Left lung (tissue), 14 donors: ENCODE measurements around the gene ARID3B. TPM values are rescaled to one million over a fixed set of nuclear protein-coding genes. Genes with fewer than 3 reads are reported as not detected.

Experiments
- ATAC-seq: fragments of 200-7000 bp; cut with Tn5 transposase; one replicate; pipeline ENCODE4 v1.9.1; 2020; ENCODE audit warnings: moderate library complexity
- DNase-seq, 4 donors: peaks; one replicate each; pipeline ENCODE4 v3.0.0-alpha.2; 2013 to 2020
- H3K27ac ChIP-seq, 2 donors: fragments of 200-600 bp; sonication (generic) in 1 of 2; one replicate each; pipeline versions ENCODE4 v1.5.0 to v1.8.0; 2020 to 2021
- H3K27me3 ChIP-seq, 2 donors: fragments of 200-600 bp; sonication (generic) in 1 of 2; one replicate each; pipeline versions ENCODE4 v1.5.0 to v1.8.0; 2020 to 2021
- H3K36me3 ChIP-seq, 2 donors: fragments of 200-600 bp; sonication (generic) in 1 of 2; one replicate each; pipeline versions ENCODE4 v1.5.0 to v1.8.0; 2020 to 2021
- H3K4me1 ChIP-seq, 2 donors: fragments of 200-600 bp; one replicate each; pipeline ENCODE4 v1.8.0; 2021
- H3K4me3 ChIP-seq, 2 donors: fragments of 200-600 bp; sonication (generic) in 1 of 2; one replicate each; pipeline versions ENCODE4 v1.5.0 to v1.8.0; 2020 to 2021; ENCODE audit warnings: mild to moderate bottlenecking in 1 of 2
- H3K9me3 ChIP-seq, 2 donors: fragments of 200-600 bp; sonication (generic) in 1 of 2; one replicate each; pipeline versions ENCODE4 v1.5.0 to v1.8.0; 2020 to 2021
- intact Hi-C, 2 donors: fragments of 100-400 bp; cut with DNase I; formaldehyde crosslinking; loops; one replicate each; pipeline versions ENCODE4 v1.11.2 to v1.14.2; 2022
- long read RNA-seq, 12 donors: library from polyadenylated mRNA in 2 of 12; unstranded in 2 of 12; transcript quantifications; one replicate each; pipeline ENCODE4 v2.0.0 and lab custom pipeline, GENCODE V29; 2019 to 2026
- polyA plus RNA-seq, 6 donors: library from polyadenylated mRNA; unstranded; fragments of 120-200 nt; gene quantifications; one replicate each; pipeline ENCODE4 v1.2.1, GENCODE V29; 2013; ENCODE audit not compliant: insufficient read length in 6 of 6
- total RNA-seq, 2 donors: library from RNA; stranded (reverse); fragmentation: NEBNext Ultra II Directional; extraction: Animal tissue kit (Norgen Biotek cat#: 25700); gene quantifications; one replicate each; pipeline ENCODE4 v1.2.1, GENCODE V29; 2021
- TF ChIP-seq, protein P1 (sequence below), 2 donors: fragments of 200-600 bp; sonication (generic) in 1 of 2; IDR thresholded peaks; one replicate each; pipeline versions ENCODE4 v1.5.0 to v1.8.0; 2021; ENCODE audit warnings: antibody characterized with exemption in 2 of 2
- donor health status: DM: no; HTN: yes; CAD: no.
- donor health status: DM: no; HTN: no; CAD: no.

Gene ARID3B, protein sequence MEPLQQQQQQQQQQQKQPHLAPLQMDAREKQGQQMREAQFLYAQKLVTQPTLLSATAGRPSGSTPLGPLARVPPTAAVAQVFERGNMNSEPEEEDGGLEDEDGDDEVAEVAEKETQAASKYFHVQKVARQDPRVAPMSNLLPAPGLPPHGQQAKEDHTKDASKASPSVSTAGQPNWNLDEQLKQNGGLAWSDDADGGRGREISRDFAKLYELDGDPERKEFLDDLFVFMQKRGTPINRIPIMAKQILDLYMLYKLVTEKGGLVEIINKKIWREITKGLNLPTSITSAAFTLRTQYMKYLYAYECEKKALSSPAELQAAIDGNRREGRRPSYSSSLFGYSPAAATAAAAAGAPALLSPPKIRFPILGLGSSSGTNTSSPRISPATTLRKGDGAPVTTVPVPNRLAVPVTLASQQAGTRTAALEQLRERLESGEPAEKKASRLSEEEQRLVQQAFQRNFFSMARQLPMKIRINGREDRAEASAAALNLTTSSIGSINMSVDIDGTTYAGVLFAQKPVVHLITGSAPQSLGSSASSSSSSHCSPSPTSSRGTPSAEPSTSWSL
- 10 to 100 TPM in 1 of 2 donors, 1 to 10 TPM in 1; 5.8 to 12.1 TPM for total RNA-seq
- polyA plus RNA-seq, result 10 to 100 TPM in 5 of 6 donors, 1 to 10 TPM in 1; 9.3 to 11.4 (median 11.1) TPM
- long read RNA-seq, donor 1, full-length matches to known transcripts, result 2 of 2 reads
- long read RNA-seq, donor 1, partial matches to known transcripts, result 0 of 2 reads
- long read RNA-seq, donor 1, other reads (novel, unspliced or antisense), result 0 of 2 reads
- long read RNA-seq, donor 2, result 0 reads
- long read RNA-seq, donor 3, full-length matches to known transcripts, result 3 of 3 reads
- long read RNA-seq, donor 3, partial matches to known transcripts, result 0 of 3 reads
- long read RNA-seq, donor 3, other reads (novel, unspliced or antisense), result 0 of 3 reads
- long read RNA-seq, donor 4, result 0 reads
- long read RNA-seq, donor 5, result 0 reads
- long read RNA-seq, donor 6, result 0 reads
- long read RNA-seq, donor 7, result 0 reads
- long read RNA-seq, donor 8, full-length matches to known transcripts, result 4 of 4 reads
- long read RNA-seq, donor 8, partial matches to known transcripts, result 0 of 4 reads
- long read RNA-seq, donor 8, other reads (novel, unspliced or antisense), result 0 of 4 reads
- long read RNA-seq, donor 9, result 0 reads
- long read RNA-seq, donor 10, partial matches to known transcripts, result 0 of 4 reads
- long read RNA-seq, donor 10, other reads (novel, unspliced or antisense), result 4 of 4 reads
- long read RNA-seq, donor 11, result 0 reads
- long read RNA-seq, donor 12, full-length matches to known transcripts, result 1 of 1 reads
- long read RNA-seq, donor 12, partial matches to known transcripts, result 0 of 1 reads
- long read RNA-seq, donor 12, other reads (novel, unspliced or antisense), result 0 of 1 reads

- Histone ChIP-seq H3K9me3 (no peaks in the 10 kb centered on the region), H3K27ac (peak within 1 kb of the TSS; percentile 58 to 89), H3K4me3 (peak within 1 kb of the TSS; percentile 83 to 87), H3K27me3 (no peaks in the 10 kb centered on the region), H3K36me3 (peaks cover 0 to 11% of the 10 kb centered on the region in 2 donors), H3K4me1 (peaks cover 19 to 40% of the 10 kb centered on the region in 2 donors)
- ATAC-seq (peak; percentile 97), DNase-seq (peak; percentile 92 to 98 (median 98))
- TF ChIP-seq, protein P1, sequence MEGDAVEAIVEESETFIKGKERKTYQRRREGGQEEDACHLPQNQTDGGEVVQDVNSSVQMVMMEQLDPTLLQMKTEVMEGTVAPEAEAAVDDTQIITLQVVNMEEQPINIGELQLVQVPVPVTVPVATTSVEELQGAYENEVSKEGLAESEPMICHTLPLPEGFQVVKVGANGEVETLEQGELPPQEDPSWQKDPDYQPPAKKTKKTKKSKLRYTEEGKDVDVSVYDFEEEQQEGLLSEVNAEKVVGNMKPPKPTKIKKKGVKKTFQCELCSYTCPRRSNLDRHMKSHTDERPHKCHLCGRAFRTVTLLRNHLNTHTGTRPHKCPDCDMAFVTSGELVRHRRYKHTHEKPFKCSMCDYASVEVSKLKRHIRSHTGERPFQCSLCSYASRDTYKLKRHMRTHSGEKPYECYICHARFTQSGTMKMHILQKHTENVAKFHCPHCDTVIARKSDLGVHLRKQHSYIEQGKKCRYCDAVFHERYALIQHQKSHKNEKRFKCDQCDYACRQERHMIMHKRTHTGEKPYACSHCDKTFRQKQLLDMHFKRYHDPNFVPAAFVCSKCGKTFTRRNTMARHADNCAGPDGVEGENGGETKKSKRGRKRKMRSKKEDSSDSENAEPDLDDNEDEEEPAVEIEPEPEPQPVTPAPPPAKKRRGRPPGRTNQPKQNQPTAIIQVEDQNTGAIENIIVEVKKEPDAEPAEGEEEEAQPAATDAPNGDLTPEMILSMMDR (IDR thresholded peaks at IDR 0.05), result no peak
- intact Hi-C loops, result loop anchor here in 1 of 2 donors (10.0 kb wide), 1 partner anchor 74 kb away; the partner anchor contains the start of gene CLK3
Measured at GRCh38 chr15:74540761-74541493, at the start of gene ARID3B. Gene ARID3B (plus strand): TSS chr15:74541220. CDS start chr15:74543937, 2,717 bp downstream.

GRCh38 chr15:74496648-74497047 lies 44.4 kb upstream of the ARID3B start:
- Histone ChIP-seq H3K4me3 (no peak overlapping the region), H3K4me1 (no peaks in the 10 kb centered on the region), H3K27ac (no peak overlapping the region), H3K36me3 (no peaks in the 10 kb centered on the region), H3K27me3 (no peaks in the 10 kb centered on the region), H3K9me3 (no peaks in the 10 kb centered on the region)
- no peak for ATAC-seq
- no peak for DNase-seq
- intact Hi-C loops, result no loop called here
- TF ChIP-seq, protein P1 (IDR thresholded peaks at IDR 0.05), result no peak

GRCh38 chr15:74497584-74497983 lies 43.4 kb upstream of the ARID3B start:
- no peak overlapping the region for H3K27ac ChIP-seq
- ATAC-seq, result no peak
- DNase-seq, result no peak
- intact Hi-C loops, result no loop called here
- H3K36me3 ChIP-seq, result no peaks in the 10 kb centered on the region
- no peaks in the 10 kb centered on the region for H3K4me1 ChIP-seq
- H3K27me3 ChIP-seq, result no peaks in the 10 kb centered on the region
- TF ChIP-seq, protein P1 (IDR thresholded peaks at IDR 0.05), result no peak
- H3K9me3 ChIP-seq, result no peaks in the 10 kb centered on the region
- no peak overlapping the region for H3K4me3 ChIP-seq

GRCh38 chr15:74499366-74499765 lies 41.7 kb upstream of the ARID3B start:
- H3K27me3 ChIP-seq, result no peaks in the 10 kb centered on the region
- TF ChIP-seq, protein P1 (IDR thresholded peaks at IDR 0.05), result no peak
- H3K27ac ChIP-seq, result no peak overlapping the region
- no peaks in the 10 kb centered on the region for H3K9me3 ChIP-seq
- H3K4me3 ChIP-seq, result no peak overlapping the region
- ATAC-seq, result no peak
- no peaks in the 10 kb centered on the region for H3K4me1 ChIP-seq
- intact Hi-C loops, result no loop called here
- no peak for DNase-seq
- no peaks in the 10 kb centered on the region for H3K36me3 ChIP-seq
